Left cardiac atrium (tissue), 4 donors: ENCODE measurements around the gene COL4A6. TPM values are rescaled to one million over a fixed set of nuclear protein-coding genes. Genes with fewer than 3 reads are reported as not detected.
A peak's percentile ranks its signal among the peaks of the same experiment; 100 is the strongest.

ENCODE experiments used
- ATAC-seq, 2 donors: fragments of 200-7000 bp; cut with Tn5 transposase; one replicate each; pipeline ENCODE4 v1.9.1; 2020; ENCODE audit warnings: mild to moderate bottlenecking in 2 of 2, moderate library complexity in 2 of 2
- DNase-seq: peaks from one replicate; pipeline ENCODE4 v3.0.0-alpha.2; 2020
- intact Hi-C, 2 donors: fragments of 100-400 bp; cut with DNase I; formaldehyde crosslinking; loops; one replicate each; pipeline versions ENCODE4 v1.14.1 to v1.15.1; 2022 to 2023
- total RNA-seq, 2 donors: library from RNA; stranded (reverse); fragmentation: NEBNext Ultra II Directional; extraction: Animal tissue kit (Norgen Biotek cat#: 25700); gene quantifications; one replicate each; pipeline ENCODE4 v1.2.1, GENCODE V29; 2021
- donor health status: DM: no; HTN: yes; CAD: no.
- donor health status: DM: no; HTN: yes; CAD: no; lungs with severe emphysema.
- donor health status: DM: yes; HTN: yes; CAD: no.
- donor health status: Dilated cardiomyopathy.

The COL4A6 gene
- total RNA-seq, 2 donors from 2014 or later: 13.7 to 14.7 TPM

DNA sequence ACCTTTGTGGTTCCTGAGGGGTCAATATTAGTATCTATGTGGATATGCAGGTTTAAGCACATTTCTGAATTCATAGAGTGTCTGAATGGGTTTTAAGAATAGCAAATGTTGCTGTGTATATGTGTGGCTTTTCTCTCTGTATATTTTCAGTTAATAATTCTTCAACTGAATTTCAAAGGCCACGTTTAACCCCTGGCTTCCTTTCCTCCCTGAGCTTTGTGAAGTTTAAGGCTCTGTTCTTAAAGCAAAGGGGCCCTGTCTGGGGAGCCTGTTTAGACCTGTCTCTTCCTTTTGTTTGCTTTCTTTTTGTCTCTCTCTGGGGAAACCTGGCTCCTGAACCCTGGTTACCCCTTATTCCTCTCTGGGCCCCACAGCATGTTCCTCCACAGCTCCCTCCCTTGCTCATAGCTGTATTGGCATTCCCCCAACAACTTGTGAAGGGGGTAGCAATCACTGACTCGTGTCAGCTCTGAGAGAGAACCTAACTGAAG is 139.1 kb downstream of the COL4A6 start:
- no peak for ATAC-seq
- intact Hi-C loops: no loop called here

DNA sequence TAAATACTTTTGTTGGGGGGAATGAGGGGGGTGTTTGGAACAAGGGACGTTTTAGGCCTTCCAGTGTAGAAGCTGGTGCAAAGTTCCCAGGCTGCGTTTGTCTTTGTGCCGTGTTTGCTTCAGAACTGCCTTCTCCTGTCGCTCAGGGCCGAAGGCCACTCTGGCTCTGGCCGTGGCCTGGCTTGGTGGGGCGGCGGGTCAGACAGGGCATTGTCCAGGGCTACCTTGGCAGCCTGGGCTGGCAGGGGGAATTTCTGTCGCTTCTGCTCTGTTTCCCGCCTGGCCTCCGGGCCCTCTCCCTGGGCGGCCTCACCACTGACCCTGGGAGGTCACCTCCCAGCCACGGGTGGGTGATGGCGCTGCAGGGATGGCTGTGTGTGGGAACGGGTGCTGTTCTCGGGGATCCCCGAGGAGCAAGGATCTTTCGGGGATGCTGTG is 140.0 kb downstream of the COL4A6 start:
- ATAC-seq: no peak
- no peak for DNase-seq
- intact Hi-C loops: no loop called here

More for the DNA sequence above, 139.1 kb downstream of the COL4A6 start:
- no peak for DNase-seq

DNA sequence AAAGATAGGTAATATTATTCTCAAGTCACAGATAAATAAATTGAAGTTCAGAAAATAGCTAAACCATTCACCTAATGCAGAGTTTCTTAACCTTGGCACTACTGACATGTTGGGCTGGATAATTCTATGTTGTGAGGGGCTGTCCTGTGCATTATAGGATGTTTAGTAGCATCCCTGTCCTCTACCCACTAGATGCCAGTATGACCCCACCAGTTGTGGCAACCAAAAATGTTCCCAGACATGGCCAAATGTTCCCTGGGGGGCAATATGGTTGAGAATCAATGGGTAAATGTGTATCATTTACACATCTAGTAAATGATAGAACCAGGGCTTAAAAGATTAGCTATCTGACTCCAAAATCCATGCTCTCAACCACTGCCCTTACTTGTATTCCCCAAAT is 140.9 kb downstream of the COL4A6 start:
- intact Hi-C loops: no loop called here
- ATAC-seq (no peak), DNase-seq (no peak)

DNA sequence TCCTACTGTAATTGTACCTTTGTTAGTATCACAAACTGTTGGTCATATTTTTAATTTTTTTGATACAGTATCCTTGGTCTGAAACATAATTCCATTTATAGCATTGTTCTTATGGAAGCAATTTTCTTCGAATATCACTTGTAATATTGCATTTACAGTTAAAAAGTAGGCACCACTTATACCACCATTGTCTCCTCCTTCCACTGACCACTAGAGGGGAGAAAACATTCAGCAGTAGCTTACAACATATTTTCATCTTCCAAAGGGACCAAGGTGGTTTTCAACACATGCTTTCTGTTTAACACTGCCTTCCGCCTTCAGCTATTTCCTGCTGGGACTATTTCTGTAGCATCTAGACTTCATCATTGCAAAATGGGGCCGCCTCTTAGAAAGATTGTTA is 146.2 kb downstream of the COL4A6 start:
- intact Hi-C loops: no loop called here
- no peak for ATAC-seq
- DNase-seq: no peak

DNA sequence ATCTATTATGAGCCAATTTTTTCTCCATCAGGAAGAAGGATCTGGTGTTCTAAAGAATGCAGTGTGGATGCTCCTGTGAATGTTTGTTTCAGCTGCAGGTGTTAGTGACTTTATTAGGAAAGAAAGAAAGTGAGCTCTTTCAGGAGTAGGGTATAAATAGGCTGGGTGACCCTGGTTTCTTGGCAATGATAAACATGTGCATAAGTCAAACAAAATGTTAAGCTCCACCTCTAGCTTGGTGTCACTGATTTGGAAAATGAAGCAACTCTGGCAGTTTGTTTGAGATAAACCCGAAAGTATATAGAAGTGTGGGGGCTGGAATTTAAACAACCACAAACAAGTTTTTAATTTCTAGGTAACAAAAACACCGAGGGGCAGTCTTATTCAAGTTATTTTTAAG is 152.3 kb downstream of the COL4A6 start:
- ATAC-seq: peak; percentile 33 to 47
- intact Hi-C loops: no loop called here
- DNase-seq: no peak

DNA sequence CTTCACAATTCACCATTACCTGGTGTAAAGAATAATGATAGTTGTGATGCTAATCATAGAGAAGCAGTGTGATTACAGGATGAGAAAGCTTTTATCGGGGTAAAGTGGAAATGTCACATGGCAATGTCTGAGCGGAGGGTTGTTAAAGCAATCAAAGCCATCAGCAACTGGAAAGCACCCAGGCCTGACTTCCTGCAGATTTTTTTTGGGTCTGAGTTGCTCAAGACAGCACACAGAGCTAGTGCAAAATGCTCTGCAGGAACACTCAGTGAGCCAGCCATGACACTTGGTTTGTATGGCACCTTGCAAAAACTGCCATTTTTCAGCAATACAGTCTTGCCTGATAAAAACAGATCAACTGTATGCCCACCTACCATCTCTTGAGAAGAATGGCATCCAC is 152.9 kb downstream of the COL4A6 start:
- intact Hi-C loops: no loop called here
- ATAC-seq: peak in 1 of 2 donors; percentile 61

DNA sequence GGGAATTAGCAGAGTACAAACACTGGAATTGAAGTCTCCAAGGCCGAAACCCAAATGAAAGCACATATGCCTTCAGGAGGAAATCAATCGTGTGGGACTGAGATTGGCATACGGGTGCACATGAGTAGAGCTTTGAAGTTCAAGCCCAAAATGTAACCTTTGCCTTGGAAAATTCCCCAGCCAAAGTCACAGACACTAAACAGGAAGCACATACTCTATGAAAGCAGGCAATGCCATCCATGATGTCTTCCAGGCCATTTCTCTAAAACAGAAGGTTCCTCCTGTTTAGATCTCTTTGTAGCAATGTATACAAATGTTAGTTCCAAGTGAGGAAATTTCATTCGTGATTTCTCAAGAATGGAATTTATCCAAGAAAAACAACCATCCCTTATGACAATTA is 162.5 kb downstream of the COL4A6 start:
- no peak for ATAC-seq

More for the DNA sequence above, 152.9 kb downstream of the COL4A6 start:
- no peak for DNase-seq

DNA sequence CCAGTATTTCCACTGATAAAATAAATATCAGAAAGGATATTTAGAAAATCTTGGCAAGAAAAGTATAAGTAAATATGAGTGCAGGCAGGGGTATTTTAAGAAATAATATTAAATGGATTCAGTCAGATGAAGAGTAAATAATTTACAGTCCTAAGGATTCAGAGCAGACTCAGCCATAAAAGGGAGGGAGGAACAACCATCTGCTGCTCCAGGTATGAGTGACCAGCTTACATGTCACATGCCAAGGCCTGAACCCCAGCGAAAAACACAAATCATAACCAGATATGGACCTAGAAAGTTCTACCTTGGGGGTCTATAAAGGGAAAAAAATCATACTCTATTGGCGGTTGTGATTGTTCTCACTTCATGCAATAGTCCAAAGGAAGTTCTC is 166.8 kb downstream of the COL4A6 start:
- ATAC-seq (no peak), DNase-seq (no peak)
- intact Hi-C loops: no loop called here

More for the DNA sequence above, 162.5 kb downstream of the COL4A6 start:
- DNase-seq: no peak
- intact Hi-C loops: no loop called here

DNA sequence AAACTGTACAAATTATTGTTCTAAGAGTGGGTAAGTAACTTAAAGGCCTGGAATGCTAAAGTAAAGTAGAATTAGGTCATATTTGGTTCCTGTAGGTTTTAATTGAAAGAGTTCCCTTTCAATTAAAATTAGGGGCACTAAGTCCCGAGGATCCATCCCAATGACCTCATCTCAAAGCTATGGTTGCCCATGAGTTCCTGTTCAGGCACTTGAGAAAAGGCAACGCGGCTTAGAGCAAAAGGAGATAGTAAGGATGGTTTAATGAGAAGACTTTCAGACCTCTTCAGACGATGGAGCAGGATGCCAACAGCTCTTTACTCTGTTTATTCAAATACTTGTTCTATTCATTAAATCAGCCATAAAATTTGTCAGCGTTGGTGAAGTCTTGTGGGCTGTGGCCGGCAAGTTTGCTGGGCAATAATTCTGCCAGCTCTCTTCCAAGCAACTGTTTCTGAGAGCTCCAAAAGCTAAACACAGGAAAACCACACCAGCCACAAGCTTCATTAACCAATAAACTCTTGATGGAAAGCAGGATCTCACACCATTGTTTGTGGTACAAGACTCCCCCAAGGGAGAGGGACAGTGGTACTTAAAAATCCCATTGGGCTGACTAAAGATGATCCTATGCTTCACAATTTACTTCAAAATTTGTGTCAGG is 167.4 kb downstream of the COL4A6 start:
- intact Hi-C loops: no loop called here
- ATAC-seq (no peak), DNase-seq (no peak)

DNA sequence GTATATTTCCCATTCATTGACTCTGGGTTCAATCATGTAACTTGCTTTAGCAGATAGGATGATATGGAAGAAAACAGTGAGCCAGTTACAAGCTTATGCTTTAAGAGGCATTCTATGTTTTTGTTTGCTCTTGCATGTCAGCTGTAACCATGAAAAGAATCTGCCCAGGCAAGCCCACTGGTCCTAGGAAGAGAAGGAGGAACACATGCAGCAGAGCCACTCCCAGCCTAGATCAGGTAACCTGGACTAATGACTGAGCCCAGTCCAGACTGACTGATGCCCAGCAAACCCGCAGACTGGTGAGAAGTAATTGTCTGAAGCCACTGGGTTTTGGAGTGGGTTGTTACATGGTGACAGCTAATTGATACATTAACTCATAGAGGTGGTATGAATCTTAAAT is 167.9 kb downstream of the COL4A6 start:
- DNase-seq: no peak
- ATAC-seq: no peak
- intact Hi-C loops: no loop called here

DNA sequence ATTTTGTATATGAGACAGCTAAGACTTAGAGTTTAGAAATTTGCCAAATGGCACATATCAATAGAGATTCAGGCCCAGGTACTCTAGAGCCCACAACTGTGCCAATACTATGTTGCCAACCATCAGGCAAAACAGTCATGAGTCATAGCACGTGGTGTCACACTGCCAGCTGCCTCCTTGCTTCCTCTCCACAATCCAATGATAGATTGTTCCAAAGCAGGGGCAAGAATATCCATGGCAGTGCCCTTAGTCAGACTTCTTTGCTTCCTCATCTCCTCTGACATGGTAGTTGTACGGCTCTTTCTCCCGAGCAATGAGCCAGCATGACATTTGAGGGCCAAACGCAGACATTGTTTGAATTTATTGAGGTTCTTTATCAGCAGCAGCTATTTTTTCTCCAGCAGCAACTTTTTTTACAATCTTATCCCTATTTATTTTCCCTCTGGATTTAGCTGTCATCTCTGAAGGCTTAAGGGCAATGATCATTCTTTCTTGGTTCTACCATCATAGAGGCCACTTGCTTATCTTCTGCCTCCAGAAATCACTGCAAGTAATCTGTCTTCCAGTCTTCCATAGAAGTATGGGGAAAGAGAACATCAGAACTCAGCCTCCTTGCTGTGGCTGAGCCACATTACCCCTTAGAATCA is 169.7 kb downstream of the COL4A6 start:
- intact Hi-C loops: no loop called here
- ATAC-seq (peak in 1 of 2 donors; percentile 50), DNase-seq (no peak)

DNA sequence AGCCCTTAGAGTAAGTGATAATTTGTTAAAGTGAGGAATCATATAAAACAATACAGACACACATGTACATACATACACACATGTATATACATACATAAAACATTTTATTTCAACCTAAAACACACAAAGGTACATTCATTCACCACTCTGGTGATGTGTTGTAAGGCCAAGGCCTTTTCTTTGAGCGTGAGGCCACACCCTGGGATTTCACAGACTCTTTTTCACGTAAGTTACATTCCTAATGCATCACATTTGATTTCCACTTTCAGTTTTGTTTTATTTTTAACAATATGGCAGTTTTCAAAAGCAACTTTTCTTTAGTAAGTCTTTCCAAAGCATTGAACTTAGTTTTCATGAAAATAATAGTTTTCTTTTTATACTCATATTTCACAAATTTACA is 170.7 kb downstream of the COL4A6 start:
- intact Hi-C loops: no loop called here
- DNase-seq (no peak), ATAC-seq (no peak)

DNA sequence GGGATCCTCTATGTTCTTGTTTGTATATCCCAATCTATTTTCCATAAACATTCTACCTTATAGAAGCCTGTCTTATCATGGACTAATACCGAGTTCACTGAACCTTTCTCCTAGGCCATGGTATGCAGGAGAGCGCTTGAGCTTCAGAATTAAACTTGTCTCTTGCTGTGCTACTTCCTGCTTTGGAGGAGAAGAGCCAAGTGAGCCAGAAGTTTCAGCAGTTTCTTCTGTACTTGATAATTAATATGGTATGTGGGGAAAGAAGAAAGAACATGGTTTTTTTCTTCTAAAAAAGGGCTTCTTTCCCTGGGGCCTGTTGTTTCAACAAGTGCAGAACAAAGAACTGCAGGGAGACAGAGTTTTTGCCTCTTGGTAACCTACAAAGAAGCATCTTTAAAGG is 173.8 kb downstream of the COL4A6 start:
- intact Hi-C loops: no loop called here
- no peak for ATAC-seq
- no peak for DNase-seq

DNA sequence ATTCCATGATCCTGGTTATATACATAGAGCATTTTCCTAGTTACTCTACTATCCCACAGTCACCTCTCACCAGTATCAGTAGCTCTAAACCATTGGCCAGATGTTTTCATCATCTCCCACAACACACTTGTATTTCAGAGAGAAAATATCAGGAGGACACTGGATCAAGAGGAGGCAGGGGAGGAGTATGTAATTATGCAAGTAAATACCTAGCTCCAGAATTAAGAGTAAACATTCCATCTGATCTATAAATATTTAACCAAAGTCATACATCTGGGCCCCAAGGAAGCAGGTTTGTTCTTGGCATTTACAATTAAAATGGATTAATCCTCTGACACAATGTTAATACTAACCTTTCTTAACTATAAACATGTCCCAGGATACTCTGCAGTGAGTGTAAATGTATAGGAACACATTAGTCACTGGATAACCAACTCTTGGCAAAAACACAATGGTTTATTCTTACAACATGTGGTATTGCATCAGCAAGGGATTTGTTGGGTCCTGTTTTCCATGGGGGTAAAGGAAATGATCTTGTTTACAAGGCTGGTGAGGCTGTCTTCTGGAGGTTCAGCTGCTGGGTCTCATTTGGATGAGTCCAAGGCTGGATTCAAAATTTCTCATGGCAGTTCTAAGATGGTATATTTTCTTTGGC is 176.5 kb downstream of the COL4A6 start:
- intact Hi-C loops: no loop called here
- DNase-seq: no peak
- no peak for ATAC-seq

DNA sequence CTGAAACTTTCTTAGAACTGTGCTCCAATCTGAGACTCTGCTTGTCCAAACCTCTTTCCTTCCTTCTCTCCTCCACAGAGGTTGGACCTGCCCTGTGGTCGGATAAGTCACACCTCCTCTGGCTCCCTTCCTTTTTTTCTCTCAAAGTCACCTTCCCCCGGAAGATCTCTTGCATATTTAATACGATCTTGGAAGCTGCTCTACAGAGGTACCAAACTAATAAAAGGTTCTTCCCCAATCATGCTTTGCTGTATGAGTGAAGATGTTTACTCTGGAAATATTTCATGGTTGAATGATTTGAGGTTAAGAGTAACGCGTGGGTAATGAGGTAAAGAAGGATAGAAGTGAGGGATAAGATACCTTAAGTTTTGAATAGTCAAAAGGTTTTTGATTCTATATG is 180.7 kb downstream of the COL4A6 start:
- intact Hi-C loops: no loop called here
- ATAC-seq: no peak
- DNase-seq: no peak

DNA sequence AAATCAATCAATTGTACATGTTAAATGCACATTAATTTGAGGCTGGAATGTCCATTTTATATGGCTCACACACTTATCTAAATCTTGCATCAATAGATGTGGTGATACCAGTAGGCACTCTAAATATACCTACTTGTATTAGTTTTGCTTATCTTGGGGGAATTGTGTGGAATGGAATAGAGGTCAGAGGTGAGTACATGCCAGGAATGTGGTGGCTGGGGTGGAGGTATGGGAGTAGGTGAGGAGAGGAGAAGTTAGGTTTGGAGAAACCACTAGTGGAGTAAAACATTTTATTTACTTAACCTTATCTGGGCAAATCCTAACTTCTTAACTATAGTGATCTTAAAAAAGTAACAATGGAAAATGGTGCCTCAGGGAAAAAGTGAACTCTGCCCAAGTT is 183.6 kb downstream of the COL4A6 start:
- no peak for ATAC-seq
- intact Hi-C loops: no loop called here
- no peak for DNase-seq

DNA sequence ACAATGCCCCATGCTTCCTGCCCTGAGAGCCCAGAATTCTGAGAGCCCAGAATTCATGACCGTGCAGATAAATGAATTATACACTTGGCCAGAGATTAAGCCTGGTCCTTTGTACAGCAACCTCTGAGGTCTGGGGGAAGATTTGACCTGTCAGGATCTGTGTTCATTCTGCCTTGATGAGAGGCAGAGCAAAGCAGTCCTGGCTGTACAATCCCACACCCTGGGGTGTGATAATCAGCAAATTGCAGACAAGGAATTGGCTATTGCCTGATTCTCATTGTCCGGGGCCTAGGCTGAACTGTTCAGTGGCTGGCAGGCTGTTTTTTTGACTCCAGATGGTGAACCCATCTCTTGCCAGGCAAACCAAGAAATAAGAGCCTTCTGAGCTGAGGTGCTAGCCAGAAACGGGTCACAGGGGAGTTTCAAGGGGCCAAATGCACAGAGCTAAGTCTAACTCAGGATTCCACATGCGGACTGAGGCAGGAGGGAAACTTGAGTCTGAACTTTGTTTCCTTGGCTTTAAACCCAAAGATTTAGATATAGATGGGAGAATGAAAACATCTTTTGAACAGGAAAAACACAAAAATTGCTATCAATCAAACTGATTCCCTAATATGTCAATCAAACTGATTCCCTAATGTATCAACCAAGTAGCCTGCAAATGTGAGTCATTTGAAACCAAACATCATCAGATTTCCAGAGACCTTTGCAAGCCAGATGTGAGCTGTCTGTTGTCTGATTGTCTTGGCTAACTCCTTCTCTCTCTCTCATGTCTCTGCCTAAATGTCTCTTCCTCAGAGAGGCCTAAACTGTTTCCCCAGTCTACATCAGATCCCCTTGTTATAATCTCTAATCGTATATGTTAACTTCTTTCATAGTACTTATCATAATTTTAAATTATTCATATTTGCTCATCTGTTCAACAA is 187.3 kb downstream of the COL4A6 start:
- peak; percentile 80 to 88 for ATAC-seq
- intact Hi-C loops: no loop called here
- DNase-seq: no peak

DNA sequence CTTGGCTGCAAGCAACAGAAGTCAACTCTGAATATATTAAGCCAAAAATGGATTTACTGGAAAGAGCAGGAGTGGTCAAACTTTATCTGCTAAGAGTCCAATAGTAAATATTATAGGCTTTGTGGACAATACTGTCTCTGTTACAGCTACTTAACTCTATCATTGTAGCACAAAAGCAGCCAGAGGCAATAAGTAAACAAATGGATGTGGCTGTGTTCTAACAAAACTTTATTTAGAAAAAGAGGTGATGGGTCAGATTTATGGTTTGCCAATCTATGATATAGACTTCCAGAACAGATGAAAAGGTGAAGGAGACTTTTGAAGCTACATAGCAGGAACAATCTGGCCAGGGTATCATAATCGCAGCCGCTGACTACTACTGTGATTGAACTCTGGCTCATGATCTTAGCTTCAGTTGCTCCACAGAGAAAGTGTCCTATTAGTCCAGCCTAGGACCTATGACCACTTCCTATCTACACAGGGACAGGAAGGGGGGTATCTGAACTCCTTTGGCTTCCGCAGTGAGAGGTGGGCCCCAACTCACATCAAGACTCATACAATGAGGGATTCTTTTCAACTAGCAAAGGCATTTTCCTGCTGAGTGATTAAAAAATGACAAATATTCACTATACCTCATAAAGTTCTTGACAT is 191.8 kb downstream of the COL4A6 start:
- no peak for DNase-seq
- no peak for ATAC-seq
- intact Hi-C loops: no loop called here

DNA sequence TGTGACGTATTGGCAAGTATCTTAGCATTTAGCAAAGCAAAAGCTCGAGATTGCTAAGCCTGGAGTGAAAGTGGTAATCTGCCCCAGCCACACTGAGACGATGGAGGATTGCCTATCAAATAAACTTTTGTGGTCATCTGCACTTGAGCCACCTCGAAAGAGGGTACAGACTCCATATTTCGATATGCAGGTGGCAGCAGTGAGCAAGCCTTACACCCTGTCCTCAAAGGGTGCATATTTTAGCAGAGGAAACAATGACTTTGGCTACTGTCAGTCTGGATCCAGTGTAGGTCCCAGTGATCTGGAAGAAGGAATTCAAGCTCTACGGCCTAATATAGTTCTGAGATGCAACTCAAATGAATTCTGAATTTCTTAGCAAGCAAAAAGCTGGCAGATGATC is 192.8 kb downstream of the COL4A6 start:
- ATAC-seq: no peak
- DNase-seq: no peak
- intact Hi-C loops: no loop called here
